Renal pelvis (tissue), 12 donors: Measurements from ENCODE around the gene RAP2C. TPM values are rescaled to one million over a fixed set of nuclear protein-coding genes. Genes with fewer than 3 reads are reported as not detected.

Experiments
- DNase-seq: peaks from one replicate; pipeline ENCODE4 v3.0.0-alpha.2; 2013
- long read RNA-seq, 16 experiments: transcript quantifications; one replicate each; lab custom pipeline, GENCODE V29; 2026
- polyA plus RNA-seq, 3 donors: library from polyadenylated mRNA; unstranded; fragments of 120-200 nt; gene quantifications; one replicate each; pipeline ENCODE4 v1.2.1, GENCODE V29; 2013; ENCODE audit not compliant: insufficient read length in 3 of 3

The RAP2C gene
- polyA plus RNA-seq: 10 to 100 TPM; 42.8 to 46.8 (median 45.2) TPM
- long read RNA-seq, donor 1, partial matches to known transcripts: 6 of 10 reads
- long read RNA-seq, donor 1, other reads (novel, unspliced or antisense): 0 of 10 reads
- long read RNA-seq, donor 2, transcript RAP2C-201 (4 exons, 3,896 nt): major isoform, 11 of 19 reads
- long read RNA-seq, donor 2, partial matches to known transcripts: 8 of 19 reads
- long read RNA-seq, donor 2, other reads (novel, unspliced or antisense): 0 of 19 reads
- long read RNA-seq, donor 3, partial matches to known transcripts: 0 of 2 reads
- long read RNA-seq, donor 3, other reads (novel, unspliced or antisense): 0 of 2 reads
- long read RNA-seq, donor 4, partial matches to known transcripts: 0 of 3 reads
- long read RNA-seq, donor 4, other reads (novel, unspliced or antisense): 0 of 3 reads
- long read RNA-seq, donor 5, partial matches to known transcripts: 0 of 2 reads
- long read RNA-seq, donor 5, other reads (novel, unspliced or antisense): 0 of 2 reads
- long read RNA-seq, donor 6, transcript RAP2C-201 (4 exons, 3,896 nt): major isoform, 5 of 6 reads
- long read RNA-seq, donor 6, partial matches to known transcripts: 0 of 6 reads
- long read RNA-seq, donor 6, other reads (novel, unspliced or antisense): 0 of 6 reads
- long read RNA-seq, donor 7, partial matches to known transcripts: 5 of 8 reads
- long read RNA-seq, donor 7, other reads (novel, unspliced or antisense): 0 of 8 reads
- long read RNA-seq, donor 8, partial matches to known transcripts: 0 of 2 reads
- long read RNA-seq, donor 8, other reads (novel, unspliced or antisense): 0 of 2 reads
- long read RNA-seq, donor 9, partial matches to known transcripts: 5 of 10 reads
- long read RNA-seq, donor 9, other reads (novel, unspliced or antisense): 0 of 10 reads
- long read RNA-seq, donor 10, partial matches to known transcripts: 5 of 9 reads
- long read RNA-seq, donor 10, other reads (novel, unspliced or antisense): 0 of 9 reads
- long read RNA-seq, donor 11, transcript RAP2C-201 (4 exons, 3,896 nt): major isoform, 6 of 6 reads
- long read RNA-seq, donor 11, partial matches to known transcripts: 0 of 6 reads
- long read RNA-seq, donor 11, other reads (novel, unspliced or antisense): 0 of 6 reads
- long read RNA-seq, donor 12, transcript RAP2C-201 (4 exons, 3,896 nt): major isoform, 8 of 8 reads
- long read RNA-seq, donor 12, partial matches to known transcripts: 0 of 8 reads
- long read RNA-seq, donor 12, other reads (novel, unspliced or antisense): 0 of 8 reads
- long read RNA-seq, donor 13, partial matches to known transcripts: 0 of 1 reads
- long read RNA-seq, donor 13, other reads (novel, unspliced or antisense): 0 of 1 reads
- long read RNA-seq, donor 14, transcript RAP2C-201 (4 exons, 3,896 nt): major isoform, 8 of 13 reads
- long read RNA-seq, donor 14, partial matches to known transcripts: 5 of 13 reads
- long read RNA-seq, donor 14, other reads (novel, unspliced or antisense): 0 of 13 reads
- long read RNA-seq, donor 15, partial matches to known transcripts: 5 of 8 reads
- long read RNA-seq, donor 15, other reads (novel, unspliced or antisense): 0 of 8 reads
- long read RNA-seq, donor 16, transcript RAP2C-201 (4 exons, 3,896 nt): major isoform, 5 of 6 reads
- long read RNA-seq, donor 16, partial matches to known transcripts: 0 of 6 reads
- long read RNA-seq, donor 16, other reads (novel, unspliced or antisense): 0 of 6 reads

GRCh38 chrX:132219343-132219768, at the start of gene RAP2C:
RAP2C (minus strand) TSS chrX:132219447; CDS start chrX:132217268, 2,179 bp downstream.
- peak; percentile 56 for DNase-seq

- DNase-seq: no peak
Observed at GRCh38 chrX:132267392-132267791, 48.1 kb upstream of the RAP2C start.

- no peak for DNase-seq
Observed at GRCh38 chrX:132266583-132267355, 47.5 kb upstream of the RAP2C start.

- DNase-seq: no peak
Observed at GRCh38 chrX:132263127-132263526, 43.9 kb upstream of the RAP2C start.

GRCh38 chrX:132258509-132258908, 39.3 kb upstream of the RAP2C start:
- no peak for DNase-seq

- DNase-seq: no peak
Observed at GRCh38 chrX:132257116-132257515, 37.9 kb upstream of the RAP2C start.

- no peak for DNase-seq
Observed at GRCh38 chrX:132236121-132236520, 16.9 kb upstream of the RAP2C start.

GRCh38 chrX:132235488-132235887, 16.2 kb upstream of the RAP2C start:
- no peak for DNase-seq

GRCh38 chrX:132231587-132231986, 12.3 kb upstream of the RAP2C start:
- DNase-seq: no peak

- DNase-seq: no peak
Observed at GRCh38 chrX:132227383-132228112, 8.3 kb upstream of the RAP2C start.

GRCh38 chrX:132226169-132226568, 6.9 kb upstream of the RAP2C start:
- no peak for DNase-seq

- peak; percentile 82 for DNase-seq
Observed at GRCh38 chrX:132218100-132218812, 991 bp downstream of the RAP2C start.

- peak; percentile 71 for DNase-seq
Observed at GRCh38 chrX:132217203-132218073, 1.8 kb downstream of the RAP2C start.

- DNase-seq: peak; percentile 12
Observed at GRCh38 chrX:132216806-132217202, 2.4 kb downstream of the RAP2C start.

GRCh38 chrX:132216283-132216682, 3.0 kb downstream of the RAP2C start:
- peak; percentile 8 for DNase-seq

GRCh38 chrX:132214518-132214917, 4.7 kb downstream of the RAP2C start:
- no peak for DNase-seq

- DNase-seq: no peak
Observed at GRCh38 chrX:132209527-132209926, 9.7 kb downstream of the RAP2C start.

GRCh38 chrX:132208422-132208821, 10.8 kb downstream of the RAP2C start:
- DNase-seq: no peak
